ENCODE results near the gene RELN.

DNA sequence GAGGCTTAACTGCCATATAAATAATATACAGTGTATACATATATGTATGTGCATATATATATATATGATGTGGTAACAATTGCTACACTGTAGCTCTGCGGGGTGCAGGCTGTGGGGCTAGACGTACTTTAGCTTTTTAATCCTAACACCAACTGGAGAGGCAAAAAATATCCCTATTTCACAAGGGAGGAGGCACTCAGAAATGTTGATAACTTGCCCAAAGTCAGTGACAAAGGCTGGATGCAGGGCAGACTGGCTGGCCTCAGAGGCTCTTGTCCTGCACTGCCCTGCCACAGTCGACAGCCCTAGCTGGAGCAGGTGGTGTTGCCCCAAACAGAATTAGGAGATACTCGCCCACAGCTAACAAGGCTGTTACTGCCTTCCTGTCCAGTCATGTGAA is 1.5 kb upstream of the RELN start:
- TF ChIP-seq CTCF (IDR thresholded peaks at IDR 0.05) (no peak), EP300 (IDR thresholded peaks at IDR 0.05) (no peak), POLR2A (IDR thresholded peaks at IDR 0.05) (no peak)
